Measurements from ENCODE around the gene UBA3.

UBA3 gene

DNA sequence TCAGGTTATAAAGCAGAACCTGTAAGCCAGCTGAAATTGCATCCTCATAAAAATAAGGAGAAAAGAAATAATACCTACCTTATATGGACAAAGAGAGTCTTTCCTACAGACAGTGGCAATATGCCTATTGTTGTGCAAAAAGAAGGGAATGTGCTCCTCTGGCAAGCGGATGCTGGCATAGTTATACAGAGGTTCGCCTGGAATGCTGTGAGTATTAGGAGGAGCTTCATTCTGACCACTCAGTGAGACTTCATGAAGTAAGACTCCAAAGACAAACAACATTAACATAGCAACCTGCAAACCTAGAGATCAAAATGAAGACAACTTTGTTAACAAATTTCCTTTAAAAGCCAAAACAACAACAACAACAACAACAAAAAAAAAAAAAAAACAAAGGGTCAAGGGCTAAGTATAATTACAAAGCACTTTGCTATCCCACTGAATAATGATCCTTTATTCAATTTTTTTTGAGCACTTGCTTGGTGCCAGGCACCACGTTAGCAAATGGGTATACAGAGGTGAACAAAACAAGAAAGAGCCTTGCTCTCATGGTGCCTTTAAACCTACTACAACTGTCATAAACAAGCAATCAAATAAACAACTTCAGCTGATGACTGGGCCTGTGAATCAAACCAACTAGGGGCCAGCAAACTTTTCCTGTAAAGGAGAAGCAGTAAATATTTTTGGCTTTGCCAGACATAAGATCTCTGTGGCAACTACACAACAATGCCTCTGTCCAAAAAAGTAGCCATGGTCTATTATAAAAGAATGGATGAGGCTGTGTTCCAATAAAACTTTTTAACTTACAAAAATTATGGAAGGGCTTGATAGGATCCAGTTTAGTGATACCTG lies 70.4 kb downstream of the UBA3 start:
- TF ChIP-seq, protein P1, sequence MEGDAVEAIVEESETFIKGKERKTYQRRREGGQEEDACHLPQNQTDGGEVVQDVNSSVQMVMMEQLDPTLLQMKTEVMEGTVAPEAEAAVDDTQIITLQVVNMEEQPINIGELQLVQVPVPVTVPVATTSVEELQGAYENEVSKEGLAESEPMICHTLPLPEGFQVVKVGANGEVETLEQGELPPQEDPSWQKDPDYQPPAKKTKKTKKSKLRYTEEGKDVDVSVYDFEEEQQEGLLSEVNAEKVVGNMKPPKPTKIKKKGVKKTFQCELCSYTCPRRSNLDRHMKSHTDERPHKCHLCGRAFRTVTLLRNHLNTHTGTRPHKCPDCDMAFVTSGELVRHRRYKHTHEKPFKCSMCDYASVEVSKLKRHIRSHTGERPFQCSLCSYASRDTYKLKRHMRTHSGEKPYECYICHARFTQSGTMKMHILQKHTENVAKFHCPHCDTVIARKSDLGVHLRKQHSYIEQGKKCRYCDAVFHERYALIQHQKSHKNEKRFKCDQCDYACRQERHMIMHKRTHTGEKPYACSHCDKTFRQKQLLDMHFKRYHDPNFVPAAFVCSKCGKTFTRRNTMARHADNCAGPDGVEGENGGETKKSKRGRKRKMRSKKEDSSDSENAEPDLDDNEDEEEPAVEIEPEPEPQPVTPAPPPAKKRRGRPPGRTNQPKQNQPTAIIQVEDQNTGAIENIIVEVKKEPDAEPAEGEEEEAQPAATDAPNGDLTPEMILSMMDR (IDR thresholded peaks at IDR 0.05) = no peak
- Histone ChIP-seq H3K9ac (no peak overlapping the region), H3K4me2 (ENCODE audit: low read length) (no peak overlapping the region), H3K9me3 (ENCODE audit: control insufficient read depth, low read length) (no peaks in the 10 kb centered on the region), H3K36me3 (ENCODE audit: control insufficient read depth, insufficient read depth, low read length) (no peaks in the 10 kb centered on the region), H3K27me3 (ENCODE audit: control insufficient read depth, insufficient read depth, low read length) (no peaks in the 10 kb centered on the region), H3K27ac (no peak overlapping the region), H3K4me3 (ENCODE audit: low read depth, low read length) (no peak overlapping the region), H3K79me2 (no peaks in the 10 kb centered on the region), H2AFZ (no peak overlapping the region), H3K4me1 (peaks cover 7% of the 10 kb centered on the region)

DNA sequence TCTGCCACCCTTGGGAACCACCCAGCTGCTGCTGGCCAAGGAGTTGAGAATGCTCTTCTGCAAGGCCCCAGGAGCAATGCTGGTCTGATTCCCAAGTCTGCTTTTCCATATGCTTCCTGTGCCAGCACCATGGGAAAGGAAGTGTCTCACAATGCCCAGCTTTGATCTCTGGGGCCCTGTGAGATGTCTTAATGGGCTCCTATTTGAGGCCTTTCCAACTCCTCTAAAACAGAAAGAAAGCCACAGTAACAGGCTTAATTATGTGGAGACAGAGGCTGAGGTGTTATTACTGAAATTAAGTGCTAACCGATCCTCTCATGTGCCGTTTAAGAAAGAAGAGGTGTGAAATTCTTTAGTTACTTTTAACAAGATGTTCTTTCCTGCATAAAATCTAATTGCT lies 71.2 kb downstream of the UBA3 start:
- H3K4me3 ChIP-seq (ENCODE audit: low read depth, low read length) = no peak overlapping the region
- H3K36me3 ChIP-seq (ENCODE audit: control insufficient read depth, insufficient read depth, low read length) = no peaks in the 10 kb centered on the region
- TF ChIP-seq, protein P1 (IDR thresholded peaks at IDR 0.05) = no peak
- H3K9me3 ChIP-seq (ENCODE audit: control insufficient read depth, low read length) = no peaks in the 10 kb centered on the region
- no peaks in the 10 kb centered on the region for H3K79me2 ChIP-seq
- no peak overlapping the region for H3K9ac ChIP-seq
- H3K4me2 ChIP-seq (ENCODE audit: low read length) = no peak overlapping the region
- no peaks in the 10 kb centered on the region for H3K27me3 ChIP-seq (ENCODE audit: control insufficient read depth, insufficient read depth, low read length)
- H3K27ac ChIP-seq = no peak overlapping the region
- H3K4me1 ChIP-seq = peaks cover 4% of the 10 kb centered on the region
- H2AFZ ChIP-seq = no peak overlapping the region

DNA sequence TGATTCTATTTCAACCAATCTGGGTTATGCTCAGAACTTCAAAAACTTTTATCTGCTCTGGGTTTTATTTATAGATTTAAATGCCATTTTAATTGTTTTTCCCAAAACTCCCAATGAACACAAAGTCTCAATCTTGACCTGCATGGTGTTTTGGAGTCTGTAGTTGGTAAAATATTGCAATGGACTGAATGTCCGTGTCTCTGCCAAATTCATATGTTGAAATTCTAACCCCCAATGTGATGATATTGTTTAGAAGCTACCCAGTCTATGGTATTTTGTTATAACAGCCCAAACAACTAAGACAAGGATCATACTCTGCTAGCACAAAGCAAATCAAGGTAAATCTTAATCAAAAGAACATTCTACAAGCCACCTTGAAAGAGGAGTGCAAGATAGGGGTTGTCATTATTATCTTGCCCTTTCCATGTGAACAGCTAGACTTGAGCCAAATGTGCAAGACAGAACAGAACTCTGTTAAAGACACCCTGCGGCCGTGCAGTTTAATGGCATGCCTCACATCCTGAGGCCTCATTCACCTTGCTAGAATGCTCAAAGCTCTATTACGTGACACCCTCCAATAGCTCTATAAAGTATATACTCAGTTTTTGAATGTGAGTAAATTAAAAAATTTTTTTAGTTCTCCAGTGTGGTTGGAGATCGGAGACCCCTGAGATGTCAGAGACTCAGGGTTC lies 74.2 kb downstream of the UBA3 start:
- no peak overlapping the region for H3K27ac ChIP-seq
- no peak overlapping the region for H3K4me3 ChIP-seq (ENCODE audit: low read depth, low read length)
- H2AFZ ChIP-seq = no peak overlapping the region
- TF ChIP-seq, protein P1 (IDR thresholded peaks at IDR 0.05) = no peak
- H3K36me3 ChIP-seq (ENCODE audit: control insufficient read depth, insufficient read depth, low read length) = no peaks in the 10 kb centered on the region
- no peaks in the 10 kb centered on the region for H3K27me3 ChIP-seq (ENCODE audit: control insufficient read depth, insufficient read depth, low read length)
- H3K4me1 ChIP-seq = no peaks in the 10 kb centered on the region
- H3K9me3 ChIP-seq (ENCODE audit: control insufficient read depth, low read length) = no peaks in the 10 kb centered on the region
- no peaks in the 10 kb centered on the region for H3K79me2 ChIP-seq
- H3K9ac ChIP-seq = no peak overlapping the region
- no peak overlapping the region for H3K4me2 ChIP-seq (ENCODE audit: low read length)

DNA sequence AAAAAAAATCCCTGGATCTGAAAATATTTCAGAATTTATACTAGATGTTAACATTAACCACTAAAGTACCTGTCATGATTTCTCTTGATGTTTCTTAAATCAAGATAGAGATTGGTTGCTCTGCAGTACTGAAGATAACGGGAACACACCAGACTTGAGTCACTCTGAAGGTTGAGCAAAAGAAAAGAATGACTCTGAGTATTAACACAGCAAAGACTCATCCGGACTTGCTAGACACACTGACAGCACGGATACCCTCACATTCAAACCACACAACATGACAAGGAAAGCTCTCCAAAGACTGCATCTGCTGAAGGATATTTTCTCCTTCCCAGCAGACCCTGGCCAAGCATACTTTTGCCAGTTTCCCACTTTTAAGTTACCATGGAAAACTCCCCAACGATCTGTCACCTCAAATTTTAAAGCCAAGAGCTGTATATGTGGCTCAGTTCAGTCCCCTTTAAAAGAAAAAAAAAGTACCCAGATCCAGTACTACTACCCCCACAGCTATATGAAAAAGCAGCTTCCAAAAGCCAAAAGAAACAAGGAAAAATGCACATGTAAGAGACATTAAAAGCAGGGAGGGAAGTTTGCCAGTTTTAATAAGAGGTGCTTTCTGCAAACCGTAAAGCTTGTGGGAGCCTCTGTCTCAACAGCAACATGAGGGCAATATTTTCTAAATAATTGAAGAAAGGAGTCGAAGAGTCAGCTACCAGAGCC lies 74.9 kb downstream of the UBA3 start:
- Histone ChIP-seq H3K36me3 (ENCODE audit: control insufficient read depth, insufficient read depth, low read length) (no peaks in the 10 kb centered on the region), H3K4me1 (no peaks in the 10 kb centered on the region), H3K27me3 (ENCODE audit: control insufficient read depth, insufficient read depth, low read length) (no peaks in the 10 kb centered on the region), H3K4me2 (ENCODE audit: low read length) (no peak overlapping the region), H3K79me2 (no peaks in the 10 kb centered on the region), H2AFZ (no peak overlapping the region), H3K4me3 (ENCODE audit: low read depth, low read length) (no peak overlapping the region), H3K27ac (no peak overlapping the region), H3K9me3 (ENCODE audit: control insufficient read depth, low read length) (no peaks in the 10 kb centered on the region), H3K9ac (no peak overlapping the region)
- TF ChIP-seq, protein P1 (IDR thresholded peaks at IDR 0.05) = no peak
